ENCODE results near the gene KDM4F. TPM values are rescaled to one million over a fixed set of nuclear protein-coding genes. Genes with fewer than 3 reads are reported as not detected.

The KDM4F gene
- total and polyA plus RNA-seq, 2 donors (not counting 3 experiments of a cell fraction or from before 2014, with no cell fraction given): not detected

- H3K4me3 ChIP-seq (replicated peaks in 1 of 3; ENCODE audit: insufficient read depth in 1 of 3, low read depth in 1 of 3, low read length in 3 of 3): no peak overlapping the region
- intact Hi-C loops (cut with micrococcal nuclease) (no loop called here), dilution Hi-C loops (cut with MboI; ENCODE audit: extremely low pct_ligation_motif_present, low sequenced_read_pairs) (no loop called here)
- no peak overlapping the region for H3K27ac ChIP-seq (ENCODE audit: insufficient read depth, low read depth, low read length)
- peaks cover 11 to 29% of the 10 kb centered on the region in 2 experiments for H3K27me3 ChIP-seq (ENCODE audit: control insufficient read depth in 2 of 2, insufficient read depth in 2 of 2, low read length in 2 of 2)
- H3K4me2 ChIP-seq (ENCODE audit: insufficient read depth, low read length): no peak overlapping the region
- CTCF ChIA-PET: no interaction called here
- FAIRE-seq (no peak), DNase-seq (ENCODE audit: low read depth, low spot score) (no peak)
- no peaks in the 10 kb centered on the region for H4K20me1 ChIP-seq (replicated peaks; ENCODE audit: control insufficient read depth, extremely low read depth, insufficient read depth, low read length)
- no TSS peak for BruUV-seq (replicated peaks)
- H3K4me1 ChIP-seq (ENCODE audit: control insufficient read depth, extremely low read depth, insufficient read depth, low read length): no peaks in the 10 kb centered on the region
- H3K9me1 ChIP-seq (replicated peaks; ENCODE audit: control insufficient read depth, extremely low read depth, insufficient read depth, low read length): no peaks in the 10 kb centered on the region
- no peak overlapping the region for H3K9ac ChIP-seq (replicated peaks; ENCODE audit: extremely low read depth, insufficient read depth, low read length)
- no peak overlapping the region for H2AFZ ChIP-seq (ENCODE audit: low read depth, low read length)
- no peaks in the 10 kb centered on the region for H3K9me3 ChIP-seq (replicated peaks; ENCODE audit: control insufficient read depth, insufficient read depth, low read length)
- TF ChIP-seq JUN (IDR thresholded peaks at IDR 0.05; ENCODE audit: borderline replicate concordance, insufficient read depth, insufficient read length, low read depth) (no peak), FOS (IDR thresholded peaks at IDR 0.05; ENCODE audit: borderline replicate concordance, insufficient read depth, low read length) (no peak), POLR2A (IDR thresholded peaks at IDR 0.05; ENCODE audit: low read depth, low read length) (no peak), GATA2 (IDR thresholded peaks at IDR 0.05; ENCODE audit: insufficient read depth, insufficient read length, low read depth, low read length) (no peak), POLR2AphosphoS5 (IDR thresholded peaks at IDR 0.05; ENCODE audit: insufficient read depth, low read depth, low read length) (no peak), EZH2 (IDR thresholded peaks at IDR 0.05; ENCODE audit: borderline replicate concordance, low read depth, low read length, severe bottlenecking) (no peak), CTCF (IDR thresholded peaks at IDR 0.05; ENCODE audit: extremely low read depth in 1 of 2, insufficient read depth in 1 of 2, low read depth in 1 of 2, low read length in 2 of 2) (no peak), MYC (IDR thresholded peaks at IDR 0.05; ENCODE audit: low read depth, low read length) (no peak)
- H3K36me3 ChIP-seq (ENCODE audit: control insufficient read depth in 2 of 2, extremely low read depth in 1 of 2, insufficient read depth in 2 of 2, low read length in 2 of 2): no peaks in the 10 kb centered on the region
- no peaks in the 10 kb centered on the region for H3K79me2 ChIP-seq (ENCODE audit: control insufficient read depth, insufficient read depth, low read length)
- POLR2A ChIA-PET: no interaction called here
Observed at GRCh38 chr11:95050595-95051202, 1.5 kb downstream of the KDM4F start.

Measured in endothelial cell of umbilical vein (primary cell).